ENCODE results near the gene VPS50.

- TF ChIP-seq POLR2A (IDR thresholded peaks at IDR 0.05; ENCODE audit: low read depth, low read length), result no peak
- TF ChIP-seq, protein P1, sequence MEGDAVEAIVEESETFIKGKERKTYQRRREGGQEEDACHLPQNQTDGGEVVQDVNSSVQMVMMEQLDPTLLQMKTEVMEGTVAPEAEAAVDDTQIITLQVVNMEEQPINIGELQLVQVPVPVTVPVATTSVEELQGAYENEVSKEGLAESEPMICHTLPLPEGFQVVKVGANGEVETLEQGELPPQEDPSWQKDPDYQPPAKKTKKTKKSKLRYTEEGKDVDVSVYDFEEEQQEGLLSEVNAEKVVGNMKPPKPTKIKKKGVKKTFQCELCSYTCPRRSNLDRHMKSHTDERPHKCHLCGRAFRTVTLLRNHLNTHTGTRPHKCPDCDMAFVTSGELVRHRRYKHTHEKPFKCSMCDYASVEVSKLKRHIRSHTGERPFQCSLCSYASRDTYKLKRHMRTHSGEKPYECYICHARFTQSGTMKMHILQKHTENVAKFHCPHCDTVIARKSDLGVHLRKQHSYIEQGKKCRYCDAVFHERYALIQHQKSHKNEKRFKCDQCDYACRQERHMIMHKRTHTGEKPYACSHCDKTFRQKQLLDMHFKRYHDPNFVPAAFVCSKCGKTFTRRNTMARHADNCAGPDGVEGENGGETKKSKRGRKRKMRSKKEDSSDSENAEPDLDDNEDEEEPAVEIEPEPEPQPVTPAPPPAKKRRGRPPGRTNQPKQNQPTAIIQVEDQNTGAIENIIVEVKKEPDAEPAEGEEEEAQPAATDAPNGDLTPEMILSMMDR (IDR thresholded peaks at IDR 0.05; ENCODE audit: extremely low read depth in 1 of 2, insufficient read depth in 1 of 2, low read depth in 1 of 2, low read length in 2 of 2), result no peak
- no peak for TF ChIP-seq GATA2 (IDR thresholded peaks at IDR 0.05; ENCODE audit: insufficient read depth, insufficient read length, low read depth, low read length)
- TF ChIP-seq POLR2AphosphoS5 (IDR thresholded peaks at IDR 0.05; ENCODE audit: insufficient read depth, low read depth, low read length), result no peak
- no peak for TF ChIP-seq MYC (IDR thresholded peaks at IDR 0.05; ENCODE audit: low read depth, low read length)
- TF ChIP-seq EZH2 (IDR thresholded peaks at IDR 0.05; ENCODE audit: borderline replicate concordance, low read depth, low read length, severe bottlenecking), result no peak
- TF ChIP-seq FOS (IDR thresholded peaks at IDR 0.05; ENCODE audit: borderline replicate concordance, insufficient read depth, low read length), result no peak
Observed at GRCh38 chr7:93320887-93321286, 88.7 kb downstream of the VPS50 start.
